ENCODE data around the gene WDR44. TPM values are rescaled to one million over a fixed set of nuclear protein-coding genes. Genes with fewer than 3 reads are reported as not detected.

WDR44 gene
- total RNA-seq, 1 donor from 2014 or later = 16.7 TPM

GRCh38 chrX:118364261-118364660 is 18.4 kb downstream of the WDR44 start:
- no peak overlapping the region for H3K27ac ChIP-seq
- intact Hi-C loops (cut with DNase I) = no loop called here
- no peaks in the 10 kb centered on the region for H3K36me3 ChIP-seq
- H3K27me3 ChIP-seq (ENCODE audit: low read depth) = no peaks in the 10 kb centered on the region
- H3K4me3 ChIP-seq = no peak overlapping the region
- ATAC-seq (no peak), DNase-seq (no peak)
- H3K4me1 ChIP-seq = no peaks in the 10 kb centered on the region
- no peaks in the 10 kb centered on the region for H3K9me3 ChIP-seq
- TF ChIP-seq CTCF (IDR thresholded peaks at IDR 0.05) = no peak

DNA sequence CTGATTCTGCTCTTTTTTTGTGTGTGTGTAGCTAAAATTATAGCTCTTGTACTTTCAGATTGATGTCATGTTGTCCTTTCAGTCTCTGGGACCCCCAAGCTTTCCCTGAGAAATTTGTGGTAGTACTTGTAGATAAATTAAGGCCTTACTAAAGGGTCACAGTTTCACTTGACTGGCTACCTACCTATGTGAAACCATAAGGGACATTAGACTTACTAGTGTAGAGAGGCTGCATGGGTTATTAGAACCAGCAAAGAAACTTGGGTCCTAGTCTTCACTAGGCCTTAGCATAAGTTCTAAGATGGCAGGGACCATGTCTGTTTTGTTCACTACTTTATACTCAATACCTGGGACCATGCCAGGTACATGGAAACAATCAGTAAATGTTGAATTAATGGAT is 21.4 kb downstream of the WDR44 start:
- no peaks in the 10 kb centered on the region for H3K36me3 ChIP-seq
- H3K9me3 ChIP-seq = no peaks in the 10 kb centered on the region
- TF ChIP-seq CTCF (IDR thresholded peaks at IDR 0.05) = no peak
- no peak overlapping the region for H3K27ac ChIP-seq
- H3K4me3 ChIP-seq = no peak overlapping the region
- no peaks in the 10 kb centered on the region for H3K4me1 ChIP-seq
- no peak for ATAC-seq
- no peak for DNase-seq
- intact Hi-C loops (cut with DNase I) = no loop called here
- H3K27me3 ChIP-seq (ENCODE audit: low read depth) = no peaks in the 10 kb centered on the region

DNA sequence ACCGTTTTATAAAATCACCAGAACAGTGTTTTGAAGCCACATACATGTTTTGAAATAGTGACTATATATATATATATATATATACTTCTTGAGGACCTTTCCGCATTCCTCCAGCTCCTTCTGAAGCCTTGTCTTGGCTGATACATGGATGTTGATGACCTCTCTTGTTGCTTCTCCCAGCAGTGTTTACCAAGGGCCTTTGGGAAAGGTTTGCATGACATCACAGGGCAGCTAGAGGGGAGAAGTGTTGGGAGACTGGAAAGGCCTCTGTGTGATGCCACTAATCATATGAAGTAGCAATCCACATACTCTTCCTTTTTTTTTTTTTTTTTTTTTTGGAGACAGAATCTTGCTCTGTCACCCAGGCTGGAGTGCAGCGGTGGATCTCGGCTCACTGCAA is 22.5 kb downstream of the WDR44 start:
- TF ChIP-seq CTCF (IDR thresholded peaks at IDR 0.05) = no peak
- DNase-seq = no peak
- Histone ChIP-seq H3K27me3 (ENCODE audit: low read depth) (no peaks in the 10 kb centered on the region), H3K4me3 (no peak overlapping the region), H3K4me1 (no peaks in the 10 kb centered on the region), H3K36me3 (no peaks in the 10 kb centered on the region), H3K27ac (no peak overlapping the region), H3K9me3 (no peaks in the 10 kb centered on the region)
- intact Hi-C loops (cut with DNase I) = no loop called here
- no peak for ATAC-seq

- Histone ChIP-seq H3K27me3 (ENCODE audit: low read depth) (no peaks in the 10 kb centered on the region), H3K9me3 (no peaks in the 10 kb centered on the region), H3K4me1 (no peaks in the 10 kb centered on the region), H3K27ac (no peak overlapping the region), H3K36me3 (no peaks in the 10 kb centered on the region), H3K4me3 (no peak overlapping the region)
- TF ChIP-seq CTCF (IDR thresholded peaks at IDR 0.05) = no peak
- no peak for DNase-seq
- ATAC-seq = no peak
- intact Hi-C loops (cut with DNase I) = no loop called here
These were observed 25.2 kb downstream of the WDR44 start for GRCh38 chrX:118370921-118371624.

DNA sequence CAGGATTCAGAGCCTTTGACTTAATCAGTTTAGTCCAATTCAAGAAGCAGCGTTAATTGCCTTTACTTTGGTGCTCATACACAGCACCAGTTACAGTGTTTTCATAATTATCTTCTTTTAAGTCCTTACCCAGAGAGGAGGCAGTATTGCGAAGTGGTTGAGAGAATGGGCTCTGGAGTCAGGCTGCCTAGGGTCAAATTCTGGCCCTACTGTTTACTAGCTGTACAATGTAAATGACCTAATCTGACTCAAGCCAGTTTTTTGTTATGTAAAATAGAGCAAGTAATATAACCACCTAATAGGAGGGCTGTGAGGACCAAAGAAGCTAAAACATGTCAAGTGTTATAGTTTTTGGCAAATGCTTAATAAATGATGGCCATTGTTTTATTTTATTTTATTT is 27.6 kb downstream of the WDR44 start:
- H3K4me3 ChIP-seq = no peak overlapping the region
- no peaks in the 10 kb centered on the region for H3K36me3 ChIP-seq
- H3K9me3 ChIP-seq = no peaks in the 10 kb centered on the region
- ATAC-seq = no peak
- intact Hi-C loops (cut with DNase I) = no loop called here
- TF ChIP-seq CTCF (IDR thresholded peaks at IDR 0.05) = no peak
- DNase-seq = no peak
- no peaks in the 10 kb centered on the region for H3K4me1 ChIP-seq
- H3K27ac ChIP-seq = no peak overlapping the region
- H3K27me3 ChIP-seq (ENCODE audit: low read depth) = no peaks in the 10 kb centered on the region

All from lower lobe of right lung (tissue), 2 donors.